K562 treated with DMSO at 1 percent for 24 hours (cell line): ENCODE data around the gene DRG2. TPM values are rescaled to one million over a fixed set of nuclear protein-coding genes. Genes with fewer than 3 reads are reported as not detected.

Experiments
- total RNA-seq: library from RNA; unstranded; fragments of 300-600 nt; gene quantifications from 2 replicates; pipeline ENCODE4 v1.2.3, GENCODE V29; 2022; ENCODE audit warnings: low read depth; ENCODE audit not compliant: insufficient read depth

DRG2 gene
- total RNA-seq = 29.4 and 34.0 TPM in 2 replicates

GRCh38 chr17:18087610-18088491, at the start of gene DRG2:
Gene DRG2, plus strand, starts transcription at chr17:18087948. Its CDS starts 76 bp downstream, at chr17:18088024.

GRCh38 chr17:18038861-18039534, 48.8 kb upstream of the DRG2 start, which contains the start of the genes ATPAF2 and GID4:
Gene ATPAF2, minus strand, starts transcription at chr17:18039168. Its CDS starts 155 bp downstream, at chr17:18039013.
Gene GID4, plus strand, starts transcription at chr17:18039408. Its CDS starts 57 bp downstream, at chr17:18039465.

GRCh38 chr17:18108401-18109312, 20.9 kb downstream of the DRG2 start, which contains the start of gene MYO15A:
Gene MYO15A, plus strand, starts transcription at chr17:18108756. Its CDS starts 10,045 bp downstream, at chr17:18118801.

Other genes starting within 250 kb of the DRG2 start
- gene TOM1L2, start 115.5 kb upstream of the DRG2 start, total RNA-seq = 12.5 and 13.6 TPM in 2 replicates
- gene DRC3, start 115.1 kb upstream of the DRG2 start, total RNA-seq = 0.44 and 0.57 TPM in 2 replicates
- gene ATPAF2, start 48.8 kb upstream of the DRG2 start, total RNA-seq = 31.3 and 31.6 TPM in 2 replicates
- gene GID4, start 48.5 kb upstream of the DRG2 start, total RNA-seq = 4.6 and 5.4 TPM in 2 replicates
- gene MYO15A, start 20.8 kb downstream of the DRG2 start, total RNA-seq = 0.29 TPM in 1 of 2 replicates, not detected in the other
- 57.3 and 63.2 TPM in 2 replicates for gene ALKBH5, start 95.9 kb downstream of the DRG2 start, total RNA-seq
- gene LLGL1, start 137.7 kb downstream of the DRG2 start, total RNA-seq = 23.9 and 28.7 TPM in 2 replicates
- gene FLII, start 170.8 kb downstream of the DRG2 start, total RNA-seq = 147 and 152 TPM in 2 replicates
- 10.7 and 12.1 TPM in 2 replicates for gene MIEF2, start 172.7 kb downstream of the DRG2 start, total RNA-seq
- 21.5 and 21.6 TPM in 2 replicates for gene TOP3A, start 227.0 kb downstream of the DRG2 start, total RNA-seq
- 9.4 and 10.8 TPM in 2 replicates for gene SMCR8, start 227.3 kb downstream of the DRG2 start, total RNA-seq